Keratinocyte (primary cell): ENCODE results near the gene PLS1. TPM values are rescaled to one million over a fixed set of nuclear protein-coding genes. Genes with fewer than 3 reads are reported as not detected.
A peak's percentile ranks its signal among the peaks of the same experiment; 100 is the strongest.

Source experiments
- DNase-seq: peaks from one replicate; pipeline ENCODE4 v3.0.0-alpha.2; 2011; ENCODE audit warnings: low read depth, missing footprints, low spot score
- FAIRE-seq: peaks from 2 replicates; lab custom pipeline; 2011; peaks lifted over from hg19 to GRCh38; lab: Jason Lieb, UNC
- H2AFZ ChIP-seq: 2 replicates; pipeline ENCODE4 v1.6.0; 2012; ENCODE audit warnings: low read length, control low read depth, inconsistent platforms; ENCODE audit not compliant: control insufficient read depth
- H3K27ac ChIP-seq: 2 replicates; pipeline ENCODE4 v1.5.1; 2011; ENCODE audit warnings: low read length; ENCODE audit not compliant: control insufficient read depth, insufficient read depth
- H3K27me3 ChIP-seq: 3 replicates; pipeline ENCODE4 v1.6.0; 2011; ENCODE audit warnings: low read length; ENCODE audit not compliant: control insufficient read depth, insufficient read depth; ENCODE audit errors: extremely low read depth
- H3K36me3 ChIP-seq, 2 experiments: 2 replicates in 1 of 2; 3 replicates in 1 of 2; pipeline ENCODE4 v1.5.1; 2011; ENCODE audit warnings: low read length in 2 of 2, mild to moderate bottlenecking in 1 of 2; ENCODE audit not compliant: control insufficient read depth in 2 of 2, insufficient read depth in 2 of 2; ENCODE audit errors: extremely low read depth in 1 of 2
- H3K4me1 ChIP-seq: 3 replicates; pipeline ENCODE4 v1.5.1; 2011; ENCODE audit warnings: low read length; ENCODE audit not compliant: control insufficient read depth, insufficient read depth; ENCODE audit errors: extremely low read depth
- H3K4me2 ChIP-seq: 3 replicates; pipeline ENCODE4 v1.6.0; 2011; ENCODE audit warnings: low read depth, low read length; ENCODE audit not compliant: control insufficient read depth, insufficient read depth; ENCODE audit errors: extremely low read depth
- H3K4me3 ChIP-seq, 3 experiments: fragments of 200-600 bp in 1 of 3; sonication (generic) in 1 of 3; 2 replicates in 2 of 3; 3 replicates in 1 of 3; pipeline ENCODE4 v1.5.1; 2011 to 2016; ENCODE audit warnings: low read length in 3 of 3, mild to moderate bottlenecking in 3 of 3, control low read depth in 2 of 3, inconsistent platforms in 1 of 3, low read depth in 1 of 3, mixed read lengths in 1 of 3, mixed run types in 1 of 3, moderate library complexity in 1 of 3; ENCODE audit not compliant: control insufficient read depth in 2 of 3, insufficient read depth in 2 of 3; ENCODE audit errors: extremely low read depth in 1 of 3
- H3K79me2 ChIP-seq: 2 replicates; pipeline ENCODE4 v1.6.0; 2012; ENCODE audit warnings: low read length; ENCODE audit not compliant: control insufficient read depth, insufficient read depth
- H3K9ac ChIP-seq: 3 replicates; pipeline ENCODE4 v1.6.0; 2011; ENCODE audit warnings: low read length; ENCODE audit not compliant: control insufficient read depth, insufficient read depth; ENCODE audit errors: extremely low read depth
- H3K9me1 ChIP-seq: 3 replicates; pipeline ENCODE4 v1.6.0; 2011; ENCODE audit warnings: low read length; ENCODE audit not compliant: control insufficient read depth, insufficient read depth; ENCODE audit errors: extremely low read depth
- H3K9me3 ChIP-seq: 2 replicates; pipeline ENCODE4 v1.5.1; 2012; ENCODE audit warnings: low read depth, low read length; ENCODE audit not compliant: control insufficient read depth
- H4K20me1 ChIP-seq: 3 replicates; pipeline ENCODE4 v1.6.0; 2011; ENCODE audit warnings: low read length; ENCODE audit not compliant: control insufficient read depth, insufficient read depth; ENCODE audit errors: extremely low read depth
- EZH2 ChIP-seq: IDR thresholded peaks from one replicate; pipeline ENCODE4 v1.6.1; 2012; ENCODE audit warnings: inconsistent platforms, mild to moderate bottlenecking, low read length, moderate library complexity
- dilution Hi-C: fragments of 300-500 bp; cut with MboI; formaldehyde crosslinking; loops from one replicate; pipeline ENCODE4 v1.7.0; 2020; ENCODE audit warnings: low sequenced_read_pairs; ENCODE audit not compliant: extremely low pct_ligation_motif_present
- polyA plus RNA-seq, 5 experiments: library from polyadenylated mRNA; depleted of rRNA in 3 of 5; stranded (reverse) in 3 of 5; stranded (forward) in 1 of 5; unstranded in 1 of 5; fragments of >200 nt; gene quantifications; 1 replicate in 1 of 5; 2 replicates in 3 of 5; 3 replicates in 1 of 5; pipeline versions ENCODE4 v1.2.1 to v1.2.3, GENCODE V29; 2011 to 2012; ENCODE audit warnings: missing spikeins in 2 of 5, low read depth in 1 of 5, low replicate concordance in 1 of 5
- TF ChIP-seq, protein P1 (sequence below), 3 experiments: IDR thresholded peaks in 1 of 3; conservative IDR thresholded peaks in 1 of 3; optimal IDR thresholded peaks in 1 of 3; 2 replicates in 2 of 3; 3 replicates in 1 of 3; pipeline versions ENCODE3 to v1.5.1; 2011; ENCODE audit warnings: low read length in 3 of 3, mild to moderate bottlenecking in 3 of 3, moderate library complexity in 2 of 3, control low read depth in 1 of 3, inconsistent platforms in 1 of 3; ENCODE audit not compliant: insufficient read depth in 2 of 3; ENCODE audit errors: extremely low read depth in 1 of 3

PLS1 gene
- polyA plus RNA-seq, 1 donor (not counting 4 experiments of a cell fraction or from before 2014, with no cell fraction given) = 13.9 TPM

DNA sequence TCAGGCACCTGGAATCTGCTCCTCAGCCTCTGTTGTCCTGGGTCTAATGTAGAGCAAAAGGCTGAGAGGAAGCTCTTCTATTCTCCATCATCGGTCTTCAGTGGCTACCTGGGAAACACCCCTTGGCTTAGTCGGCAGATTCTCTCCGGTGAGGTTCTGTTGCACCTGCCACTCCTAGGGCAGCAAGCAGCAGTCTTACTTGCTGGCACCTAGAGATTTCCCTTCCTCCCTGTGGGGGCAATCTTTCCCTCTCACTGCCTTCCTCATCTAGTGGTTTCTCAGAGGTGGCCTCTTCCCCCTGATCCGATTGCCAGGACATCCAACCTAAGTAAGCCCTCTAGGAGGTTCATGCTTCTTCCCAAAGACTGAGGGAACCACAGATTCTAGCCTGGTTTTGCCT, 60.8 kb downstream of the PLS1 start:
- H3K36me3 ChIP-seq = no peaks in the 10 kb centered on the region
- no peak overlapping the region for H3K4me3 ChIP-seq
- FAIRE-seq (no peak), DNase-seq (no peak)
- H4K20me1 ChIP-seq = no peaks in the 10 kb centered on the region
- dilution Hi-C loops = no loop called here
- H3K4me2 ChIP-seq = no peak overlapping the region
- H3K27me3 ChIP-seq = no peaks in the 10 kb centered on the region
- H3K79me2 ChIP-seq = no peaks in the 10 kb centered on the region
- H3K9ac ChIP-seq = no peak overlapping the region
- H3K9me3 ChIP-seq = no peaks in the 10 kb centered on the region
- no peak overlapping the region for H3K27ac ChIP-seq
- no peaks in the 10 kb centered on the region for H3K9me1 ChIP-seq
- no peak overlapping the region for H2AFZ ChIP-seq
- H3K4me1 ChIP-seq = no peaks in the 10 kb centered on the region
- TF ChIP-seq EZH2 = no peak
- TF ChIP-seq, protein P1, sequence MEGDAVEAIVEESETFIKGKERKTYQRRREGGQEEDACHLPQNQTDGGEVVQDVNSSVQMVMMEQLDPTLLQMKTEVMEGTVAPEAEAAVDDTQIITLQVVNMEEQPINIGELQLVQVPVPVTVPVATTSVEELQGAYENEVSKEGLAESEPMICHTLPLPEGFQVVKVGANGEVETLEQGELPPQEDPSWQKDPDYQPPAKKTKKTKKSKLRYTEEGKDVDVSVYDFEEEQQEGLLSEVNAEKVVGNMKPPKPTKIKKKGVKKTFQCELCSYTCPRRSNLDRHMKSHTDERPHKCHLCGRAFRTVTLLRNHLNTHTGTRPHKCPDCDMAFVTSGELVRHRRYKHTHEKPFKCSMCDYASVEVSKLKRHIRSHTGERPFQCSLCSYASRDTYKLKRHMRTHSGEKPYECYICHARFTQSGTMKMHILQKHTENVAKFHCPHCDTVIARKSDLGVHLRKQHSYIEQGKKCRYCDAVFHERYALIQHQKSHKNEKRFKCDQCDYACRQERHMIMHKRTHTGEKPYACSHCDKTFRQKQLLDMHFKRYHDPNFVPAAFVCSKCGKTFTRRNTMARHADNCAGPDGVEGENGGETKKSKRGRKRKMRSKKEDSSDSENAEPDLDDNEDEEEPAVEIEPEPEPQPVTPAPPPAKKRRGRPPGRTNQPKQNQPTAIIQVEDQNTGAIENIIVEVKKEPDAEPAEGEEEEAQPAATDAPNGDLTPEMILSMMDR (optimal IDR thresholded peaks at IDR 0.05 in 1 of 3, IDR thresholded peaks at IDR 0.05 in 1 of 3, conservative IDR thresholded peaks at IDR 0.05 in 1 of 3; ENCODE audit: extremely low read depth in 1 of 3, insufficient read depth in 2 of 3, low read length in 3 of 3) = no peak

DNA sequence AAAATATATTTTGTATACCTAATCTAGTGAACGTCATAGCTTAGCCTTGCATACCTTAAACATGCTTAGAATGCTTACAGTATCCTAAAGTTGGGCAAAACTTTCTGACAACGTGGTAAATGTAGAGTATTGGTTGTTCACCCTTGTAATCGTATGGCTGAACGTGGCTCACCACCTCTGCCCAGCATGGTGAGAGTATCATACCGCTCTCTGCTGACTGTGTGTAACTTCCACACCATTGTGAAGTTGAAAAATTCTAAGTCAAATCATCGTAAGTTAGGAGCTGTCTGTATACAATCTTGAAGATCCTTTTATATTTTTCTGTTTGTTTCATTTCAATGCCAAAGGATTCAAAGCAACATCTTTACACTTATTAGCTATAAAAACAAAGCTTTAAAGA, 64.2 kb downstream of the PLS1 start:
- Histone ChIP-seq H3K9me1 (no peaks in the 10 kb centered on the region), H3K4me1 (no peaks in the 10 kb centered on the region), H3K4me2 (no peak overlapping the region), H3K4me3 (no peak overlapping the region), H3K27me3 (no peaks in the 10 kb centered on the region), H3K9ac (no peak overlapping the region), H4K20me1 (no peaks in the 10 kb centered on the region), H3K27ac (no peak overlapping the region), H3K36me3 (no peaks in the 10 kb centered on the region), H3K9me3 (no peaks in the 10 kb centered on the region), H3K79me2 (no peaks in the 10 kb centered on the region), H2AFZ (no peak overlapping the region)
- DNase-seq (no peak), FAIRE-seq (peak; percentile 26)
- TF ChIP-seq, protein P1 (optimal IDR thresholded peaks at IDR 0.05 in 1 of 3, IDR thresholded peaks at IDR 0.05 in 1 of 3, conservative IDR thresholded peaks at IDR 0.05 in 1 of 3; ENCODE audit: extremely low read depth in 1 of 3, insufficient read depth in 2 of 3, low read length in 3 of 3) = no peak
- TF ChIP-seq EZH2 = no peak
- dilution Hi-C loops = no loop called here
